GM12864 (cell line): ENCODE data around the gene TOMM40.

Source experiments
- DNase-seq: peaks from one replicate; pipeline ENCODE4 v3.0.0-alpha.2; 2011; ENCODE audit warnings: low read depth
- H3K4me3 ChIP-seq: 2 replicates; pipeline ENCODE4 v1.5.1; 2011; ENCODE audit warnings: mild to moderate bottlenecking, low read depth, low read length, control low read depth
- CTCF ChIP-seq: IDR thresholded peaks from 2 replicates; pipeline ENCODE4 v1.5.1; 2011; ENCODE audit warnings: low read depth, mild to moderate bottlenecking, moderate library complexity, low read length, control low read depth, inconsistent platforms; ENCODE audit errors: missing control alignments

TOMM40 gene

DNA sequence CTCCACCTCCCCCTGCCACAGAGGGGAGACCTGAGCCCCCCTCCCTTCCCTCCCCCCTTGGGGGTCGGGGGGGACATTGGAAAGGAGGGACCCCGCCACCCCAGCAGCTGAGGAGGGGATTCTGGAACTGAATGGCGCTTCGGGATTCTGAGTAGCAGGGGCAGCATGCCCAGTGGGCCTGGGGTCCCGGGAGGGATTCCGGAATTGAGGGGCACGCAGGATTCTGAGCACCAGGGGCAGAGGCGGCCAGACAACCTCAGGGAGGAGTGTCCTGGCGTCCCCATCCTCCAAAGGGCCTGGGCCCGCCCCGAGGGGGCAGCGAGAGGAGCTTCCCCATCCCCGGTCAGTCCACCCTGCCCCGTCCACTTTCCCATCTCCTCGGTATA is 12.2 kb downstream of the TOMM40 start:
- H3K4me3 ChIP-seq, result no peak overlapping the region
- no peak for TF ChIP-seq CTCF
- DNase-seq, result no peak

DNA sequence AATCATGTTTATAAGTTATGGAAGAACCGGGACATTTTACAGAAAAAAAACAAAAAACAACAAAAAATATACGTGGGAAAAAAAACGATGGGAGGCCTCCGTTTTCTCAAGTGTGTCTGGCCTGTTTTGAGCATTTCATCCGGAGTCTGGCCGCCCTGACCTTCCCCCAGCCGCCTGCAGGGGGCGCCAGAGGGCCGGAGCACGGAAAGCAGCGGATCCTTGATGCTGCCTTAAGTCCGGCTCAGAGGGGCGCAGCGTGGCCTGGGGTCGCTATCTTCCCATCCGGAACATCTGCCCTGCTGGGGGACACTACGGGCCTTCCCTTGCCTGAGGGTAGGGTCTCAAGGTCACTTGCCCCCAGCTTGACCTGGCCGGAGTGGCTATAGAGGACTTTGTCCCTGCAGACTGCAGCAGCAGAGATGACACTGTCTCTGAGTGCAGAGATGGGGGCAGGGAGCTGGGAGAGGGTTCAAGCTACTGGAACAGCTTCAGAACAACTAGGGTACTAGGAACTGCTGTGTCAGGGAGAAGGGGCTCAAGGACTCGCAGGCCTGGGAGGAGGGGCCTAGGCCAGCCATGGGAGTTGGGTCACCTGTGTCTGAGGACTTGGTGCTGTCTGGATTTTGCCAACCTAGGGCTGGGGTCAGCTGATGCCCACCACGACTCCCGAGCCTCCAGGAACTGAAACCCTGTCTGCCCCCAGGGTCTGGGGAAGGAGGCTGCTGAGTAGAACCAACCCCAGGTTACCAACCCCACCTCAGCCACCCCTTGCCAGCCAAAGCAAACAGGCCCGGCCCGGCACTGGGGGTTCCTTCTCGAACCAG is 12.8 kb downstream of the TOMM40 start:
- TF ChIP-seq CTCF, result peak; percentile 93
- DNase-seq, result no peak
- H3K4me3 ChIP-seq, result no peak overlapping the region

DNA sequence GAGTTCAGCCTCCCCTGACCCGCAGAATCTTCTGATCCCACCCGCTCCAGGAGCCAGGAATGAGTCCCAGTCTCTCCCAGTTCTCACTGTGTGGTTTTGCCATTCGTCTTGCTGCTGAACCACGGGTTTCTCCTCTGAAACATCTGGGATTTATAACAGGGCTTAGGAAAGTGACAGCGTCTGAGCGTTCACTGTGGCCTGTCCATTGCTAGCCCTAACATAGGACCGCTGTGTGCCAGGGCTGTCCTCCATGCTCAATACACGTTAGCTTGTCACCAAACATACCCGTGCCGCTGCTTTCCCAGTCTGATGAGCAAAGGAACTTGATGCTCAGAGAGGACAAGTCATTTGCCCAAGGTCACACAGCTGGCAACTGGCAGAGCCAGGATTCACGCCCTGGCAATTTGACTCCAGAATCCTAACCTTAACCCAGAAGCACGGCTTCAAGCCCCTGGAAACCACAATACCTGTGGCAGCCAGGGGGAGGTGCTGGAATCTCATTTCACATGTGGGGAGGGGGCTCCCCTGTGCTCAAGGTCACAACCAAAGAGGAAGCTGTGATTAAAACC is 13.5 kb downstream of the TOMM40 start:
- no peak for DNase-seq
- peak; percentile 41 for TF ChIP-seq CTCF
- no peak overlapping the region for H3K4me3 ChIP-seq

DNA sequence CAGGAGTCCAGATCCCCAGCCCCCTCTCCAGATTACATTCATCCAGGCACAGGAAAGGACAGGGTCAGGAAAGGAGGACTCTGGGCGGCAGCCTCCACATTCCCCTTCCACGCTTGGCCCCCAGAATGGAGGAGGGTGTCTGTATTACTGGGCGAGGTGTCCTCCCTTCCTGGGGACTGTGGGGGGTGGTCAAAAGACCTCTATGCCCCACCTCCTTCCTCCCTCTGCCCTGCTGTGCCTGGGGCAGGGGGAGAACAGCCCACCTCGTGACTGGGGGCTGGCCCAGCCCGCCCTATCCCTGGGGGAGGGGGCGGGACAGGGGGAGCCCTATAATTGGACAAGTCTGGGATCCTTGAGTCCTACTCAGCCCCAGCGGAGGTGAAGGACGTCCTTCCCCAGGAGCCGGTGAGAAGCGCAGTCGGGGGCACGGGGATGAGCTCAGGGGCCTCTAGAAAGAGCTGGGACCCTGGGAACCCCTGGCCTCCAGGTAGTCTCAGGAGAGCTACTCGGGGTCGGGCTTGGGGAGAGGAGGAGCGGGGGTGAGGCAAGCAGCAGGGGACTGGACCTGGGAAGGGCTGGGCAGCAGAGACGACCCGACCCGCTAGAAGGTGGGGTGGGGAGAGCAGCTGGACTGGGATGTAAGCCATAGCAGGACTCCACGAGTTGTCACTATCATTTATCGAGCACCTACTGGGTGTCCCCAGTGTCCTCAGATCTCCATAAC is 14.5 kb downstream of the TOMM40 start, which contains the start of gene APOE:
APOE (plus strand) TSS at position 360 of the 724 bp plus-strand sequence. CDS start 829 bp downstream, outside the sequence.
- H3K4me3 ChIP-seq, result no peak within 1 kb of the TSS
- no peak for DNase-seq
- TF ChIP-seq CTCF, result no peak

DNA sequence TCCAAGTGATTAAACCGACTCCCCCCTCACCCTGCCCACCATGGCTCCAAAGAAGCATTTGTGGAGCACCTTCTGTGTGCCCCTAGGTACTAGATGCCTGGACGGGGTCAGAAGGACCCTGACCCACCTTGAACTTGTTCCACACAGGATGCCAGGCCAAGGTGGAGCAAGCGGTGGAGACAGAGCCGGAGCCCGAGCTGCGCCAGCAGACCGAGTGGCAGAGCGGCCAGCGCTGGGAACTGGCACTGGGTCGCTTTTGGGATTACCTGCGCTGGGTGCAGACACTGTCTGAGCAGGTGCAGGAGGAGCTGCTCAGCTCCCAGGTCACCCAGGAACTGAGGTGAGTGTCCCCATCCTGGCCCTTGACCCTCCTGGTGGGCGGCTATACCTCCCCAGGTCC is 16.6 kb downstream of the TOMM40 start:
- no peak for DNase-seq
- H3K4me3 ChIP-seq, result no peak overlapping the region
- TF ChIP-seq CTCF, result no peak

DNA sequence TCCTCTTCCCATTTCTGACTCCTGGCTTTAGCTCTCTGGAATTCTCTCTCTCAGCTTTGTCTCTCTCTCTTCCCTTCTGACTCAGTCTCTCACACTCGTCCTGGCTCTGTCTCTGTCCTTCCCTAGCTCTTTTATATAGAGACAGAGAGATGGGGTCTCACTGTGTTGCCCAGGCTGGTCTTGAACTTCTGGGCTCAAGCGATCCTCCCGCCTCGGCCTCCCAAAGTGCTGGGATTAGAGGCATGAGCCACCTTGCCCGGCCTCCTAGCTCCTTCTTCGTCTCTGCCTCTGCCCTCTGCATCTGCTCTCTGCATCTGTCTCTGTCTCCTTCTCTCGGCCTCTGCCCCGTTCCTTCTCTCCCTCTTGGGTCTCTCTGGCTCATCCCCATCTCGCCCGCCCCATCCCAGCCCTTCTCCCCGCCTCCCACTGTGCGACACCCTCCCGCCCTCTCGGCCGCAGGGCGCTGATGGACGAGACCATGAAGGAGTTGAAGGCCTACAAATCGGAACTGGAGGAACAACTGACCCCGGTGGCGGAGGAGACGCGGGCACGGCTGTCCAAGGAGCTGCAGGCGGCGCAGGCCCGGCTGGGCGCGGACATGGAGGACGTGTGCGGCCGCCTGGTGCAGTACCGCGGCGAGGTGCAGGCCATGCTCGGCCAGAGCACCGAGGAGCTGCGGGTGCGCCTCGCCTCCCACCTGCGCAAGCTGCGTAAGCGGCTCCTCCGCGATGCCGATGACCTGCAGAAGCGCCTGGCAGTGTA is 17.2 kb downstream of the TOMM40 start:
- H3K4me3 ChIP-seq, result no peak overlapping the region
- TF ChIP-seq CTCF, result no peak
- no peak for DNase-seq
